Activated CD4-positive, CD25-positive, alpha-beta regulatory T cell treated with anti-CD3 and anti-CD28 coated beads, Interleukin-2, amount 50 U/mL, for 72 hours (primary cell): ENCODE data around the gene PFDN5.

ENCODE experiments used
- DNase-seq: peaks from one replicate; pipeline ENCODE4 v3.0.0; 2021

PFDN5 gene

GRCh38 chr12:53295070-53295890 is at the start of gene PFDN5:
Gene PFDN5, plus strand, starts transcription at chr12:53295542. Its CDS starts 26 bp downstream, at chr12:53295568.
- peak; percentile 80 for DNase-seq

- peak; percentile 78 for DNase-seq
These were observed 43.6 kb upstream of the PFDN5 start for GRCh38 chr12:53251477-53252348.

- no peak for DNase-seq
These were observed 42.9 kb upstream of the PFDN5 start for GRCh38 chr12:53252349-53252916.

GRCh38 chr12:53253298-53253697 is 42.0 kb upstream of the PFDN5 start:
- DNase-seq = no peak

GRCh38 chr12:53254816-53255545 is 40.4 kb upstream of the PFDN5 start:
- no peak for DNase-seq

- no peak for DNase-seq
These were observed 39.3 kb upstream of the PFDN5 start for GRCh38 chr12:53255996-53256395.

GRCh38 chr12:53258541-53259539 is 36.5 kb upstream of the PFDN5 start:
- no peak for DNase-seq

GRCh38 chr12:53259891-53260290 is 35.5 kb upstream of the PFDN5 start:
- no peak for DNase-seq

- DNase-seq = no peak
These were observed 29.6 kb upstream of the PFDN5 start for GRCh38 chr12:53265783-53266182.

- DNase-seq = no peak
These were observed 27.9 kb upstream of the PFDN5 start for GRCh38 chr12:53267306-53267998.

- DNase-seq = peak; percentile 80
These were observed 27.2 kb upstream of the PFDN5 start, which contains the start of gene ESPL1 for GRCh38 chr12:53267999-53268629. Gene ESPL1, plus strand, starts transcription at chr12:53268299. Its CDS starts 468 bp downstream, at chr12:53268767.

- DNase-seq = no peak
These were observed 26.4 kb upstream of the PFDN5 start for GRCh38 chr12:53268630-53269562.

GRCh38 chr12:53274445-53274844 is 20.9 kb upstream of the PFDN5 start:
- no peak for DNase-seq

- DNase-seq = no peak
These were observed 18.8 kb upstream of the PFDN5 start for GRCh38 chr12:53276511-53276910.

- DNase-seq = no peak
These were observed 17.4 kb upstream of the PFDN5 start for GRCh38 chr12:53277981-53278380.

- no peak for DNase-seq
These were observed 16.0 kb upstream of the PFDN5 start for GRCh38 chr12:53279283-53279869.

- DNase-seq = no peak
These were observed 15.3 kb upstream of the PFDN5 start for GRCh38 chr12:53279888-53280498.

GRCh38 chr12:53286448-53286847 is 8.9 kb upstream of the PFDN5 start:
- no peak for DNase-seq
